Right renal cortex interstitium (tissue), 3 donors: ENCODE results near the gene KLK7. TPM values are rescaled to one million over a fixed set of nuclear protein-coding genes. Genes with fewer than 3 reads are reported as not detected.
"Not testable (repeated sequence)": the region's sequence is repeated elsewhere in the genome, so short reads cannot be mapped to it uniquely, and the experiment has no call there.

Experiments
- DNase-seq, 3 donors: peaks; one replicate each; pipeline ENCODE4 v3.0.0-alpha.2; 2013; ENCODE audit warnings: low read depth in 3 of 3, low spot score in 2 of 3
- polyA plus RNA-seq, 3 donors: library from polyadenylated mRNA; unstranded; fragments of 120-200 nt; gene quantifications; one replicate each; pipeline ENCODE4 v1.2.1, GENCODE V29; 2013; ENCODE audit not compliant: insufficient read length in 3 of 3

KLK7 gene
- polyA plus RNA-seq, 3 donors: 4.0 to 9.4 (median 5.5) TPM

DNA sequence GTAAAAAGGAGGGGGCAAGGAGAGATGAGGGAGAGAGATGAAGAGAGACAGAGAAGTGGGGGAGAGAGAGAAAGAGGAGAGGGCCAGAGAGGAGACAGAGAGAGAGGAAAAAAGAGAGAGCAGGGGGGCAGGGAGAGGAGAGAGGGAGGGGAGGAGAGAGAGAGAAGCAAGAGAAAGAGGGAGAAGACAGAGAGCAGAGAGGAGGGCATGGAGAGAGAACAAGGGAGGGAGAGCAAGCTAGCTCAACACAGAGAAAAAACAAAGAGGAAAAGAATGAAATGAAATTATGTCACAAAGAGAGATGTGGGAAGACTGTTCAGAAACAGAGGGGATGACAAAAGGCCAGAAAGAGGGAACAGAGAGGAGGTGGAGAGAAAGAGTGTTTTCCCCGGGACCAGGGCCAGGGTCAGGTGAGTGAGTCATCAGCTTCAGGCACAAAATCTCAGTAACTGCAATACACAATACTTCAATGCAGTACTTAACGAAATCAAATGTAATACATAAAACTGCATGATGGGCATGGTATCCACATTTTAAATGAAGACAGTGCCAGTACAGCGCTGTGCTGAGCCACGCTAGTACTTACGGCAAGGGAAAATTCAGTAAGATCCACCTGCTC is 4.8 kb downstream of the KLK7 start:
- DNase-seq: no peak

DNA sequence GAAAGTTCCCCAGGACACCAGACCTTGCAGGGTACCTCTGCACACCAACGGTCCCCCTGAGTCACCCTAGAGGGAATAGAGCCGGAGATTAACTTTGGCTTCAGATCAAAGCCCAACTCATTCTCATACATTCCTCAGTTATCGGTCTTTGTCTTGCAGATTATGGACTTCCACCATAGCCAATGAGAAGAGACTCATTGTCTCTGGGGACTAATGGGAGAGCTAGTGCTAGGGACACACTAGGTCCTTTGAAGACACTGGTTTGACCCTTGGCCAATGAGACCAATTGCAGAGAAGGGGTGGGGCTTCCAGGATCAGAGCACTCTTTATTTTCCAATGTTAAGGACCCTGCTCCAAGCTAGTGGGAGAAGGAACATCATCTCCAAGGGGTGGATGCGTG is 6.1 kb downstream of the KLK7 start:
- DNase-seq: no peak

DNA sequence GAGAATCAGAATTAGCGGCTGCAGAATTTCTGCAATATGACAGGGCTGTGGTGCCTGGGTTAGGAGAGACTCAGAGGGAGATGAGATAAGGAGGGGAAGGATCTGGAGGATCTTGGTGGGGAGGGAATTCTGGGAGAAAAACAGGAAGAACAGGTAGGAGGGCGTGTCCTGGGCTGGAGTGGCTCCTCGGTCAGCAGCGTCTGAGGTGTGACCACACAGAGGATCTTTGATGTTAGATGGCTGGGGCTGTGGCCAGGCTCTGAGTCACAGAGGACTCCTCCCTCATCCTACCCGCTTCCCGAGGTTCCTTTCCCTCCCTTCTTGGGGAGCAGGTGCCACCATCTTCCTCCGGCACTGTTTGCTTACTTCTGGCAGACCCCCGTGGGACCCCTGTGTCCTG is 8.0 kb downstream of the KLK7 start:
- no peak for DNase-seq

DNA sequence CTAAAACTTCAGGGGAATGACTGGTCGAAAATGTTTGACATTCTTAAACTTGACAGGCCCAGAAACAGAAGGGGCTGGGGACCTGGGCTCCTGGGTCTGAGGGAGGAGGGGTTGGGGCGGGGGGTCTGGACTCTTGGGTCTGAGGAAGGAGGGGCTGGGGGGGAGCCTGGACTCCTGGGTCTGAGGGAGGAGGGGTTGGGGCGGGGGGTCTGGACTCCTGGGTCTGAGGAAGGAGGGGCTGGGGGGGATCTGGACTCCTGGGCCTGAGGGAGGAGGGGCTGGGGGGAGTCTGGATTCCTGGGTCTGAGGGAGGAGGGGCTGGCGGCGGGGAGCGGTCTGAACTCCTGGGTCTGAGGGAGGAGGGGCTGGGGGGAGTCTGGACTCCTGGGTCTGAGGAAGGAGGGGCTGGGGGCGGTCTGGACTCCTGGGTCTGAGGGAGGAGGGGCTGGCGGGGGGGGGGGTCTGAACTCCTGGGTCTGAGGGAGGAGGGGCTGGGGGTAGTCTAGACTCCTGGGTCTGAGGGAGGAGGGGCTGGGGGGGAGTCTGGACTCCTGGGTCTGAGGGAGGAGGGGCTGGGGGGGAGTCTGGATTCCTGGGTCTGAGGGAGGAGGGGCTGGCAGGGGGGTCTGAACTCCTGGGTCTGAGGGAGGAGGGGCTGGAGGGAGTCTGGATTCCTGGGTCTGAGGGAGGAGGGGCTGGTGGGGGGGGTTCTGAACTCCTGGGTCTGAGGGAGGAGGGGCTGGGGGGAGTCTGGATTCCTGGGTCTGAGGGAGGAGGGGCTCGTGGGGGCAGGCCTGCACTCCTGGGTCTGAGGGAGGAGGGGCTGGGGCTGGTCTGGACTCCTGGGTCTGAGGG is 8.8 kb downstream of the KLK7 start:
- DNase-seq: no peak

DNA sequence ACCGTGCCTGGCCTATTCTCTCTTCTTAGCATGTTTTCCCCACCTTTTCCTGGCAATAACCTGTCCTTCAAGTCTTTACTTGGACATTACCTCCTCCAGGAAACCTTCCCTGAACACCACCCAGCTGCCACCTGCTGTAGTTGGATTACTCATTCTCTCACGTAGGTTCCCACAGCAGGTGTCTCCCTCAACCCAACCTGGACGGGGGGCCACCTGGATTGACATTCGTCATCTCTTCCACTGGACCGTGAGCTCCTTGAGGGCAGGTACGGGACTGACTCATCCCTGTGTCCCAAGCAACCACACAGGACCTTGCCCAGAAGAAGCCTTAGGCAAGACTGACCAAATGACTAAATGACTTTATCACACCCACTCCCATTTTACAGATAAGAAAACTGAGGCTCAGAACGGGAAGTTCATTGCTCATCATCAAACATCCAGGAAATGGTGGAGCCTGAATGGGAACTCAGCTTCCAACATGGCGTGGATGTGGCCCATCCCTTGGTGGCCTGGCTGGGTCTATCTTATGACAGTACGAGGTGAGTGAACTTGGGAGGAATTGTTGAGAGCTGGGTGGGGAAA is 10.8 kb downstream of the KLK7 start:
- no peak for DNase-seq

DNA sequence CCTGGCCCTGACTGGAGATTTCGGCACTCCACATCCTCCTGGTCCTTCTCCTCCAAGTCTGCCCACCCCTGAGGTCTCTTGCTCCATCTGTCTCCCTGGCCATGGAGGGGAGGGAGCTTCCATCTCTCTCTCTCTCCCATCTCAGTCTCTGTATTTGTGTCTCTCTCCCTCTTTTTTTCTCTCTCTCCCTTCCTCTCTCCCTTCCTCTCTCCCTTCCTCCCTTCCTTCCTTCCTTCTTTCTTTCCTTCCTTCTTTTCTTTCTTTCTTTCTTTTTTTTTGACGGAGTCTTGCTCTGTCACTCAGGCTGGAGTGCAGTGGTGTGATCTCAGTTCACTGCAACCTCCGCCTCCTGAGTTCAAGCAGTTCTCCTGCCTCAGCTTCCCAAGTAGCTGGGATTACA is 13.9 kb downstream of the KLK7 start:
- not testable (repeated sequence) for DNase-seq

DNA sequence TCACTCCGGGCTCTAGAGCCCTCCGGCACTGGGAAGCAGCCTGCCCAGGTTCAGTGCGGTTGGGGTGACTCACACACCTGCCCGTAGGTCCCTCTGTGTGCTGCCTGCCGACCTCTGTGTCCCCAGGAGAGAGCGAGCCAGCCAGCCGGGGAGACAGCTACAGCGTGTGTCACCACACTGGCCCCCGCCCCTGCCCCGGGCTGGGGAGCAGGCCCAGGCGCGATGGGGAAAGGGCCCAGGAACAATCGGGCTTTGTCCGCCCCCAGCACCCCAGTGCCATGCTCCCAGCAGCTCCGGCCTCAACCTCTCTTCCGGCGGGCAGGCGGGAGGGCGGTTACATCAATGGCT is 14.3 kb downstream of the KLK7 start, which contains the start of gene KLK6:
TSS of gene KLK6 (minus strand) at position 179 of the 348 bp plus-strand sequence. CDS start 1,487 bp downstream, outside the sequence.
- no peak for DNase-seq

DNA sequence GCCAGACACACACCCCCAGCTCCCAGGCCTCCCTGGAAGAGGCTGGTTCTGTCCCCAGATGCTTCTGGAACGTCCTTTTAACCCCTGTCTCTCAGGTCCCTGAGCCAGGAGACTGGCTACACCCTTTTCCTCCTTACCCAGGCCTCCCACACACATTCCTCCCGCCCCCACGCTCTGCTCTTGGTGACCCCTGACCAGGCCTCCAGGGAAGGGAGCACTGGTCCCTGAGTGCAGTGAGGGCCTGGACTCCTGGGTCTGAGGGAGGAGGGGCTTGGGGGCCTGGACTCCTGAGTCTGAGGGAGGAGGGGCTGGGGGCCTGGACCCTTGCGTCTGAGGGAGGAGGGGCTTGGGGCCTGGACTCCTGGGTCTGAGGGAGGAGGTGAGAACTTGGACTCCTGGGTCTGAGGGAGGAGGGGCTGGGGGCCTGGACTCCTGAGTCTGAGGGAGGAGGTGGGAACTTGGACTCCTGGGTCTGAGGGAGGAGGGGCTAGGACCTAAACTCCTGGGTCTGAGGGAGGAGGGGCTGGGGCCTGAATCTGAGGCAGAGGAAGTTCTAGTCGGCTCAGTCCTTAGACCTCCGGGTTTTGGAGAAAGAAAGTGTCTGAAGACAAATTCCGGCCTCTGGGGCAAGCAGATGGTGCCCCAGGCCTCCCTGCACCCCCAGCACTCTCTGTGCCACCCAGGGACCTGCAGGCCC is 14.9 kb downstream of the KLK7 start:
- DNase-seq: peak in 1 of 3 donors; percentile 10

DNA sequence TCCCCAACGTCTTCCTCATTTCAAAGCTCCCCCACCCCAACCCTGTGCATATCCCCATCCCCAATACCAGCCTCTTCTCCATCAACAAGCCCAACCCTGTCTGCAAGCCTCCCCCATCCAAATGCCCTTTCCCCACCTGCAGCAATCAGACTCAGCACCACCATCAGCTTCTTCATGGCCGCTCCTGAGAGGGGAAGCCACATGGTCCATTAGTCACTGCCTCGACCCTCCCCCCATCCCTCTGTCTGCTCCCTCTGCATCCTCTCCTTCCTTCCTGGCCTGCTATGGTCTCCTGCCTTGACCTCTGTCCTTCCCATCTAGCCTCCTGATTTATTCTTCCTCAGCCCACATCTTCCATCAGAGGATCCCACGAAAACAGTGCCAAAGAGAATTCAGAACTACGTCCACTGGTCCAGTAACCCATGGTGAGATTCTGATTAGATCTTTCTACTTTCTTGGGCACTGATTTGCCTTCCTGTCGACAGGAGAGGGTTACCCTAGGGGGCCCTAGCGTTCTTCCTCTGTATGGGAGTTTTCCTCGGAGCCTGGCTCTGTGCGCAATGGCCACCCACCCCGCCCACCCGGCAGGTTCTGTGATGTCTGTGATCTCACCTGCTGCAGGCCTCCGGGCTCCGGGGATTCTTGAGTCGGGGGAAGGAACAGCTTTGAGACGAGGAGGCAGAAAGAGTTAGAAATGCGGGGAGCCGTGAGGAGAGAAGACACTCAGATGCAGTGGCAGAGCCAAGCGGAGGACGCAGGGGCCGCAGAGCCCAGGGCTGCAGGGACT is 15.6 kb downstream of the KLK7 start:
- peak in 1 of 3 donors; percentile 14 for DNase-seq

DNA sequence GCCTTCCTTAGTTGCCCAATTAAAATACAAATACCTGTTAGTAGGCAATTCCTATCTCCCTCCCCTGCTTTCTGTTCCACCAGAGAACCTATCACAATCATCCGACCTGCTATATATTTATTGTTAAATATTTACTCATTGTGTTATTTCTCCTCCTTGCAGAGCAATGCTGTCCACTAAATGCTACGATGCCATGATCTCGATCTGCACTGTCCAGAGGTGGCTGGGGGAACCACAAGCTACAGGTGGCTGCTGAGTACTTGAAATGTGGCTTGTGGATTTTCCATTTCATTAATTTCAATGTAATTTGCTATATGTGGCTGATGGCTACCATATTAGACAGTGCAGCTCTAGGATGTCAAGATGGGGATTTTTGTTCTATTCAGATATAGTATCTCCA is 19.5 kb downstream of the KLK7 start:
- DNase-seq: no peak

DNA sequence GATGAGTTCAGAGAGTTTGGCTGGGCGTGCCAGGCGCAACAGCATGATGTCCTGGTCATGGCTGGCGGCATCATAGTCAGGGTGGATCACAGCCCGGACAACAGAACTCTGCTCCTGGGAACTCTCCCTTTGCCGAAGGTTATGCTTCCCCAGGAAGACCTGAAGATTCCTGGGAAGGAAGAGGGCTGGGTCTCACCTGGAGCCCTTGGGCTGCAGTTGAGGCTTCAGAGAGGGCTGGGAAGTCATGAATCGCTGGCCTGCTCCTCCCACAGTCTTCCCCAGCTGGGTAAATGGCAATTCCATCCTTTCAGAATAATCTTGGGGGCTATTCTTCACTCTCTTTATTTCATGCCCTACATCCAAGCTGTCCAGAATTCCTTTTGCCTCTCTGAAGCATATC is 20.3 kb downstream of the KLK7 start:
- no peak for DNase-seq

DNA sequence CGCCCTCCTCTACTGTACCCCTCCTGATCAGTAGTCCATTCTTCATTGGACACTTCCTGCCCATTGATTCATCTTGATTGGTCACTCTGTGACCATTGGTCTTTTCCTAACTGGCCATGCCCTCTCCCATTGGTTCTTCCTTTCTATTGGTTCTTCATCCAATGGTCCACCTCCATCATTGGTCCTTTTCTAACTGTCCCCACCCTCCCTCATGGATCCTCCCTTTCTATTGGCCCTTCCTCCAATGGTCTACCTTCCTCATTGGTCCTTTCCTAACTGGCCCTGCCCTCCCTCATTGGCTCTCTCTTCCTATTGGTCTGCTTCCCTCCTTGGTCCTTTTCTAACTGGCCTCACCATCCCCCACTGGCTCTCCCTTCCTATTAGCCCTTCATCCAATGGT is 21.5 kb downstream of the KLK7 start:
- no peak for DNase-seq

DNA sequence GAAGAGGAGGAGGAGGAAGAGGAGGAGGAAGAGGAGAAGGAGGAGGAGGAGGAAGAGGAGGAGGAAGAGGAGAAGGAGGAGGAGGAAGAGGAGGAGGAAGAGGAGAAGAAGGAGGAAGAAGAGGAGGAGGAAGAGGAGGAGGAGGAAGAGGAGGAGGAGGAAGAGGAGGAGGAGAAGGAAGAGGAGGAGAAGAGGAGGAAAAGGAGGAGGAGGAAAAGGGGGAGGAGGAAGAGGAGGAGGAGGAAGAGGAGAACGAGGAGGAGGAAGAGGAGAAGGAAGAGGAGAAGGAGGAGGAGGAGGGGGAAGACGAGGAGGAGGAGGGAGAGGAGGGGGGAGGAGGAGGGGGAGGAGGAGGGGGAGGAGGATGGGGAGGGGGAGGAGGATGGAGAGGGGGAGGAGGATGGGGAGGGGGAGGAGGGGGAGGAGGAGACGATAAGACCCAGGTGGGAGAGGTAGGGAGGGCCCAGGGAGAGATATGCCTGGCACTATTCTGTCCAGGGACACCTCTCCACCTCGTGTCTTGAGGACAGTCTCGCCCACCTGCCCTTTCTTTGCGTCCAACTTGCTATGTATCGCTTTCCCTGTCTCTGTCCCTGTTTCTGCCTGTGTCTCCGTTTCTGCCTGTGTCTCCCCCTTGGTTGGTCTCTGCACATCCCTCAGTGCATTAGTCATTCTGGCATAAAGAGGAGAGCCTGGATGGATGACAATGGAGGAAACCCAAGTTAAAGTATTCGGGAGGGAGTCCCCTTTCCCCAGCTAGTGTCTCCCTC is 23.8 kb downstream of the KLK7 start:
- DNase-seq: no peak

DNA sequence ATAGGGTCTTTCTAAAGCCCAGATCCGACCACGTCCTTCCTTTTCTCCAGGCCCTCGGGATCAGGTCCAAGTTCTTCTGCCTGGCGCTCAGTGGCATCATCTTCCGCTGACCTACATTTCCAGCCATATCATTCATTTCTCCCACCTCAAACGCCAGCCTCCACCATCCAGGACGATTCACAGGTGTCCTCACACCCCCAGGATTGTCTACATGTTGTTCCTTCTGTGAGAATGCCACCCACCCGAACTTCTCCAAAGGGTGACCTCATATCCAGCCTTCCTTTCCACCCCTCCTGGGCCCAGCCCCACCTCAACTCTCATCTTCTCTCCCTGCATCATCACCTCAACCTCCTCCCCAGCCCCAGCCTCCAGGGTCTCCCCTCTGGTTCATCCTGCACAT is 26.1 kb downstream of the KLK7 start:
- no peak for DNase-seq

DNA sequence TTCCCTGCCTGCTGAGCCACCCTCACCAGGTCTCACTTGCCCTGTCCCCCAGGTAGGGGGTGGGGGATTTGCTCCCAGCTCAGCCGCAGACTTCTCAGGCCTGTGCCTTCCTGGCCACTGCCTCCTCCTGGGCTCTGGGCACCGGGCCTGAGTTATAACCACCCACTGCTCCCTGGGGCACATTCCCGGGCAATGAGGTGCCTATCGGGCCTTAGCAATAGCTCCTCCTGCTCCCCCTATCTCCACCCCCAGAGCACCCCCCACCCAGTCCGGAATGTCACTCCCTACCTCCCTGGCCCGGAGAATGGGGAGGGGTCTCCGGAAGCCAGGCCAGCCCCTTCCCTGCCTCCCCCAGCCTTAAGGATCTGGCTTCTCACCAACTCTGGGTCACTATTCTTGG is 30.8 kb downstream of the KLK7 start, which contains the start of gene KLK5:
TSS of gene KLK5 (minus strand) at position 129 of the 400 bp plus-strand sequence. CDS start 381 bp downstream, outside the sequence.
- DNase-seq: no peak

DNA sequence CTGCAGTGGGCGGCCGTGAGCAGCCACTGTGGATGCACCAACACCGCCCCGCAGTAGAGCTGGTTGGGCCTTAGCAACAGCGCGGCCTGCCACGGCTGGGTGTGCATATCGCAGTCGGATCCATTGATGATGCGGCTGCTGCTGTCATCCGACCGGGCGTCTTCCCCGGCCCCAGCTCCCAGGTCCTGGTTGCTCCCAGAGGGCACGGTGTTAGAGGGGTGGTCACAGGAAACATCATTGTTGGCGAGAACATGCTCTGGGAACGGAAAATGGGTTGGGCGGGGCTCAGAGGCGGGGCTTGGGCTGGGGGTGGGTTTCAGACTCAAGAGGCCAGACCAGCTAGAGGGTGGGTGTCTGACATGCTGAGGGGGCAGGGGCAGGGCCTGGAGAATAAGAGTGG is 33.9 kb downstream of the KLK7 start:
- no peak for DNase-seq

DNA sequence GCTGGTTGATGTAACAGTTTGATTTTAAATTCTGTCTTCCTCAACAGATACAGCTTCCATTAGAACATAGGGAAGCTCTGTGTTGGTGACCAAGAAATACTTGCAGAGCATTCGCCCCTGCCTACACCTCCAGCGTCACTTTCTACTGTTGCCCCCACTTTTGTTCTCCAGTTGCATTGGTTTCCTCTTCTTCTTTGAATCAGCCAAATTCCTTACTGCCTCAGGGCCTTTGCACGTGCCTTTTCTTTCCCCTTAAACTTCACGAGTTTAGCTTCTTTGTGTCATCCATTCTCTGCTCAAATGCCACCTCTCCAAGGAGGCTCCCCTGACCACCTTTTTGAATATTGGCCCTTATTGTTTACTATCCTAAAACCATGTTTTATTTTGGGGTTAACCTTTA is 36.6 kb downstream of the KLK7 start:
- DNase-seq: no peak

DNA sequence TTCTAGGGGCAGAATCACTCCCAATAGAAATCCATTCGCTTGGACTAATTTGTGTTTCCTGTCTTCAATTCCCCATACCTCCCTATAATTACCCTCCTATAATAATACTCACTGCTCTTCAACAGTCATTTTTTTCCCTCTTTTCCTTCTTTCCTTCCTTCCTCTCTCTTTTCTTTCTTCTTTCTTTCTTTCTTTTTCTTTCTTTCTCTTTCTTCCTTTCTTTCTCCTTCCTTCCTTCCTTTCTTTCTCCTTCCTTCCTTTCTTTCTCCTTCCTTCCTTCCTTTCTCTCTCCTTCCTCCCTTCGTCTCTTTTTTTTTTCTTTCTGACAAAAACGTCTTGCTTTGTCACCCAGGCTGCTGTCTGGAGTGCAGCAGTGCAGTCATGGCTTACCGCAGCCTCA is 38.9 kb downstream of the KLK7 start:
- no peak for DNase-seq

DNA sequence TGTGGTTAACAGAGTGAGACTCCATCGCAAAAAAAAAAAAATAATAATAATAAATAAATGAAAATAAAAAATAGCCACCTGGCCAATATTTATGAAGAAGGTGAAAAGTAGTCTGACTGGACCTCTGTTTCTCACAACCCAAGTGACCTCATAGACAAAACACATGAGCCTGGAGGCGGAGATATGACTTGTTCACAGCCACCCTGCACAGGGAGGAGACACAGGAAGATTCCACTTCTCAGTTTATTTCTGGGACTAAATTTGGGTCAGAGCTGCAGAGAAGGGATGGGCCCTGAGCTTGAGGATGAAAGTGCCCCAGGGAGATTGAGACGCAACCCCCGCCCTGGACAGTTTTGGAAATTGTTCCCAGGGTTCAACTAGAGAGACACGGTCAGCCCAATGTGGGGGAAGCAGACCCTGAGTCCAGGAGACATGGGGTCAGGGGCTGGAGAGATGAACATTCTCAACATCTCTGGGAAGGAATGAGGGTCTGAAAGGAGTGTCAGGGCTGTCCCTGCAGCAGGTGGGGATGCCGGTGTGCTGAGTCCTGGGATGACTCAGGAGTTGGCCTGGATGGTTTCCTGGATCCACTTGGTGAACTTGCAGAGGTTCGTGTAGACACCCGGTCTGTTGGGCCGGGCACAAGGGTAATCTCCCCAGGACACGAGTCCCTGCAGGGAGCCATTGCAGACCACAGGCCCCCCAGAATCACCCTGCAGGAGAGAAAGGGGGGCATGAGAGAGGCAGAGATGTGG is 40.5 kb downstream of the KLK7 start:
- no peak for DNase-seq
